Activated CD8-positive, alpha-beta memory T cell treated with anti-CD3 and anti-CD28 coated beads for 48 hours (primary cell): Measurements from ENCODE around the gene ZFP90.
"Not testable (repeated sequence)": the region's sequence is repeated elsewhere in the genome, so short reads cannot be mapped to it uniquely, and the experiment has no call there.

Experiments used
- DNase-seq, 3 experiments: peaks; one replicate each; pipeline ENCODE4 v3.0.0-alpha.2; 2020; ENCODE audit warnings: low read depth in 2 of 3, low spot score in 2 of 3

ZFP90 gene

GRCh38 chr16:68538880-68539701, at the start of gene ZFP90:
TSS of gene ZFP90 (plus strand) at chr16:68539291. CDS start at chr16:68539793, 502 bp downstream.
- DNase-seq = peak; percentile 62 to 76 (median 70)

GRCh38 chr16:68490358-68490757, 48.7 kb upstream of the ZFP90 start:
- DNase-seq = no peak

GRCh38 chr16:68490829-68491575, 48.1 kb upstream of the ZFP90 start:
- no peak for DNase-seq

GRCh38 chr16:68491576-68491950, 47.5 kb upstream of the ZFP90 start:
- no peak for DNase-seq

- DNase-seq = no peak
Measured at GRCh38 chr16:68492151-68492542, 46.9 kb upstream of the ZFP90 start.

GRCh38 chr16:68492543-68493411, 46.3 kb upstream of the ZFP90 start:
- DNase-seq = no peak

- no peak for DNase-seq
Measured at GRCh38 chr16:68493412-68494070, 45.5 kb upstream of the ZFP90 start.

GRCh38 chr16:68494261-68494660, 44.8 kb upstream of the ZFP90 start:
- DNase-seq = not testable (repeated sequence)

GRCh38 chr16:68496689-68497088, 42.4 kb upstream of the ZFP90 start:
- no peak for DNase-seq

- DNase-seq = no peak
Measured at GRCh38 chr16:68499006-68499405, 40.1 kb upstream of the ZFP90 start.

- no peak for DNase-seq
Measured at GRCh38 chr16:68503334-68503733, 35.8 kb upstream of the ZFP90 start.

GRCh38 chr16:68504066-68504465, 35.0 kb upstream of the ZFP90 start:
- DNase-seq = no peak

GRCh38 chr16:68506331-68507053, 32.6 kb upstream of the ZFP90 start:
- no peak for DNase-seq

- DNase-seq = no peak
Measured at GRCh38 chr16:68508013-68508412, 31.1 kb upstream of the ZFP90 start.

GRCh38 chr16:68508641-68509240, 30.4 kb upstream of the ZFP90 start:
- no peak for DNase-seq

GRCh38 chr16:68509381-68509780, 29.7 kb upstream of the ZFP90 start:
- no peak for DNase-seq

- DNase-seq = no peak
Measured at GRCh38 chr16:68510775-68511174, 28.3 kb upstream of the ZFP90 start.

GRCh38 chr16:68512183-68512582, 26.9 kb upstream of the ZFP90 start:
- no peak for DNase-seq

GRCh38 chr16:68512742-68513141, 26.3 kb upstream of the ZFP90 start:
- no peak for DNase-seq

- DNase-seq = no peak
Measured at GRCh38 chr16:68514511-68514910, 24.6 kb upstream of the ZFP90 start.
